Loucy (cell line): ENCODE data around the gene ADI1.

ENCODE experiments used
- H2AFZ ChIP-seq: fragments of 200-600 bp; sonication (generic); 2 replicates; pipeline ENCODE4 v1.6.0; 2016; ENCODE audit warnings: antibody characterized with exemption, mild to moderate bottlenecking, low read length, moderate library complexity
- H3F3A ChIP-seq: fragments of 200-600 bp; 2 replicates; pipeline ENCODE4 v1.6.0; 2016; ENCODE audit warnings: antibody characterized with exemption, low read depth, mild to moderate bottlenecking
- H3K27me3 ChIP-seq: fragments of 200-600 bp; sonication (generic); 2 replicates; pipeline ENCODE4 v1.6.1; 2014; ENCODE audit warnings: low read length, mild to moderate bottlenecking; ENCODE audit not compliant: insufficient read depth, poor library complexity, severe bottlenecking
- H3K36me3 ChIP-seq: fragments of 200-600 bp; sonication (generic); 2 replicates; pipeline ENCODE4 v1.6.1; 2016; ENCODE audit warnings: low read length; ENCODE audit not compliant: insufficient read depth
- H3K4me1 ChIP-seq: fragments of 200-600 bp; sonication (generic); 2 replicates; pipeline ENCODE4 v1.5.1; 2014; ENCODE audit warnings: low read length, mild to moderate bottlenecking; ENCODE audit not compliant: insufficient read depth, poor library complexity, severe bottlenecking
- H3K4me2 ChIP-seq: fragments of 200-600 bp; sonication (generic); 2 replicates; pipeline ENCODE4 v1.6.0; 2014; ENCODE audit warnings: antibody characterized with exemption, low read length, low read depth, mild to moderate bottlenecking; ENCODE audit not compliant: poor library complexity, severe bottlenecking
- H3K4me3 ChIP-seq: fragments of 200-600 bp; sonication (generic); 2 replicates; pipeline ENCODE4 v1.5.1; 2014; ENCODE audit warnings: low read length, mild to moderate bottlenecking, mixed read lengths; ENCODE audit not compliant: poor library complexity, severe bottlenecking
- H3K79me2 ChIP-seq: fragments of 200-600 bp; sonication (generic); 2 replicates; pipeline ENCODE4 v1.6.1; 2014; ENCODE audit warnings: low read length; ENCODE audit not compliant: insufficient read depth
- H3K9ac ChIP-seq: fragments of 200-600 bp; sonication (generic); 2 replicates; pipeline ENCODE4 v1.6.0; 2014; ENCODE audit warnings: mild to moderate bottlenecking, low read depth, low read length, moderate library complexity; ENCODE audit not compliant: poor library complexity, severe bottlenecking
- H3K9me2 ChIP-seq: fragments of 200-600 bp; sonication (generic); replicated peaks from 2 replicates; pipeline ENCODE4 v1.6.1; 2016; ENCODE audit warnings: low read depth, low read length, mixed read lengths
- H3K9me3 ChIP-seq: fragments of 200-600 bp; sonication (generic); 2 replicates; pipeline ENCODE4 v1.6.1; 2014; ENCODE audit warnings: mild to moderate bottlenecking, antibody characterized with exemption, low read length, low read depth; ENCODE audit not compliant: insufficient read depth
- H4K20me1 ChIP-seq: fragments of 200-600 bp; sonication (generic); 2 replicates; pipeline ENCODE4 v1.6.0; 2014; ENCODE audit warnings: antibody characterized with exemption, low read length, mild to moderate bottlenecking; ENCODE audit not compliant: insufficient read depth, poor library complexity, severe bottlenecking
- EZH2phosphoT487 ChIP-seq: fragments of 200-600 bp; IDR thresholded peaks from 2 replicates; pipeline ENCODE4 v1.6.1; 2018; ENCODE audit warnings: antibody characterized with exemption, mild to moderate bottlenecking, moderate library complexity, borderline replicate concordance
- TF ChIP-seq, protein P1 (sequence below): fragments of 200-600 bp; sonication (generic); conservative IDR thresholded peaks from 2 replicates; pipeline ENCODE4 v1.5.1; 2014; ENCODE audit warnings: mild to moderate bottlenecking, antibody characterized with exemption, low read length

Gene ADI1

DNA sequence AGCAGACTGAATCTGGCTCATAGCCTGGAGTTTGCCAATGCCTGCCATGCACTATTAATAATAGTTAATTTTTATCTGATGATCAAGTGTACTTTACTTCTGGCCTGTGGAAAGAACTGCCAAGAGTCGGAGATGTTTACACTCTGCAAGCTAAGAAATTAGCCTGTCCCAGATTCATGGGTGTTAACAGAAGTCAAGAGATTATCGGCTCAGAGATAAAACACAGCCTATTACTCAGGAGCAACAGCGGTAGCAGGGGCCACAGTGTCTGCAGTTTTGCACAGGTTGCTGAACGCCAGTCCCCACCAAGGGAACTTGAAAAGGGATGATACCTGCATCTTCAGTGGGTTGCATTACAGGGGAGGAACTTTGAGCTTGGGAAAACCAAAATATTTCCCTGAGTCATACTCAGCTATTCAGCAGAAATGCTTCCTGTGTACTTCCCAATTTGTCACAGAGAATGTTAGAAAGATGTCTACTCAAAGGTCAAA is 4.3 kb upstream of the ADI1 start:
- no peaks in the 10 kb centered on the region for H3K9me3 ChIP-seq
- no peak overlapping the region for H3K9ac ChIP-seq
- no peak overlapping the region for H3K4me2 ChIP-seq
- H3F3A ChIP-seq: no peaks in the 10 kb centered on the region
- H3K27me3 ChIP-seq: no peaks in the 10 kb centered on the region
- no peak for TF ChIP-seq EZH2phosphoT487
- TF ChIP-seq, protein P1, sequence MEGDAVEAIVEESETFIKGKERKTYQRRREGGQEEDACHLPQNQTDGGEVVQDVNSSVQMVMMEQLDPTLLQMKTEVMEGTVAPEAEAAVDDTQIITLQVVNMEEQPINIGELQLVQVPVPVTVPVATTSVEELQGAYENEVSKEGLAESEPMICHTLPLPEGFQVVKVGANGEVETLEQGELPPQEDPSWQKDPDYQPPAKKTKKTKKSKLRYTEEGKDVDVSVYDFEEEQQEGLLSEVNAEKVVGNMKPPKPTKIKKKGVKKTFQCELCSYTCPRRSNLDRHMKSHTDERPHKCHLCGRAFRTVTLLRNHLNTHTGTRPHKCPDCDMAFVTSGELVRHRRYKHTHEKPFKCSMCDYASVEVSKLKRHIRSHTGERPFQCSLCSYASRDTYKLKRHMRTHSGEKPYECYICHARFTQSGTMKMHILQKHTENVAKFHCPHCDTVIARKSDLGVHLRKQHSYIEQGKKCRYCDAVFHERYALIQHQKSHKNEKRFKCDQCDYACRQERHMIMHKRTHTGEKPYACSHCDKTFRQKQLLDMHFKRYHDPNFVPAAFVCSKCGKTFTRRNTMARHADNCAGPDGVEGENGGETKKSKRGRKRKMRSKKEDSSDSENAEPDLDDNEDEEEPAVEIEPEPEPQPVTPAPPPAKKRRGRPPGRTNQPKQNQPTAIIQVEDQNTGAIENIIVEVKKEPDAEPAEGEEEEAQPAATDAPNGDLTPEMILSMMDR: no peak
- peaks cover 18% of the 10 kb centered on the region for H3K4me1 ChIP-seq
- no peak overlapping the region for H3K4me3 ChIP-seq
- H3K79me2 ChIP-seq: peaks cover 14% of the 10 kb centered on the region
- H3K36me3 ChIP-seq: no peaks in the 10 kb centered on the region
- H4K20me1 ChIP-seq: no peaks in the 10 kb centered on the region
- H2AFZ ChIP-seq: no peak overlapping the region
- no peaks in the 10 kb centered on the region for H3K9me2 ChIP-seq

- no peak overlapping the region for H3K4me2 ChIP-seq
- no peak for TF ChIP-seq EZH2phosphoT487
- TF ChIP-seq, protein P1: no peak
- H2AFZ ChIP-seq: no peak overlapping the region
Measured at GRCh38 chr2:3522961-3523421, 3.7 kb upstream of the ADI1 start.

DNA sequence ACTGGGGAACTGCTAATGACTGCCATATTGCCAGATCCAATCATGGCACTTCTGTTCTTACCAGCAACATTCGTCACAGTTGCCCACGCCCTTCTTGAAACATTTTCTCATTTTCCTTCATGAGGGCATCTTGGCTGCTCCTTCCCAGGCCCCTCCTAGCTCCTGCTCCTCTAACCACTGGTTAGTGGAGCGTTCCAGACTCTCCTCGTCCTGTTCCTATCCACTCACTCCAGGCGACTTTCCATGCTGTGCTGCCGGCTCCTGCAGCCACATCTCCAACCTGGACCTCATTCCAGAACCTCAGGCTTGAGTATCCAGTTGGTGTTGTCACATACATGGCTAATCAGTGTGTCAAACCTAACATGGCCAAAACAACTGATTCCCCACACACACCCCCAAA is 1.3 kb upstream of the ADI1 start:
- Histone ChIP-seq H3F3A (no peaks in the 10 kb centered on the region), H3K4me2 (peak overlapping the region; percentile 96), H4K20me1 (peaks cover 9% of the 10 kb centered on the region), H3K9ac (peak overlapping the region; percentile 94), H3K4me3 (peak overlapping the region; percentile 96), H3K9me2 (no peaks in the 10 kb centered on the region), H3K27me3 (no peaks in the 10 kb centered on the region), H3K36me3 (no peaks in the 10 kb centered on the region), H3K4me1 (peaks cover 22% of the 10 kb centered on the region), H3K9me3 (no peaks in the 10 kb centered on the region), H2AFZ (no peak overlapping the region), H3K79me2 (peaks cover 42% of the 10 kb centered on the region)
- no peak for TF ChIP-seq EZH2phosphoT487
- TF ChIP-seq, protein P1: no peak

More at GRCh38 chr2:3522961-3523421, 3.7 kb upstream of the ADI1 start:
- no peak overlapping the region for H3K9ac ChIP-seq
- H3K4me1 ChIP-seq: peaks cover 20% of the 10 kb centered on the region
- H4K20me1 ChIP-seq: peaks cover 3% of the 10 kb centered on the region
- no peaks in the 10 kb centered on the region for H3F3A ChIP-seq
- no peaks in the 10 kb centered on the region for H3K36me3 ChIP-seq
- H3K9me2 ChIP-seq: no peaks in the 10 kb centered on the region
- no peaks in the 10 kb centered on the region for H3K9me3 ChIP-seq
- H3K79me2 ChIP-seq: peaks cover 19% of the 10 kb centered on the region
- no peaks in the 10 kb centered on the region for H3K27me3 ChIP-seq
- no peak overlapping the region for H3K4me3 ChIP-seq
